IPS DF 4.7 (cell line): ENCODE results near the gene LDLR.
"Not testable (repeated sequence)": the region's sequence is repeated elsewhere in the genome, so short reads cannot be mapped to it uniquely, and the experiment has no call there.

ENCODE experiments used
- DNase-seq: peaks from one replicate; pipeline ENCODE4 v3.0.0-alpha.2; 2013; ENCODE audit warnings: low spot score; ENCODE audit errors: extremely low read depth

The LDLR gene

GRCh38 chr19:11103667-11104066 is 14.4 kb downstream of the LDLR start:
- not testable (repeated sequence) for DNase-seq

DNA sequence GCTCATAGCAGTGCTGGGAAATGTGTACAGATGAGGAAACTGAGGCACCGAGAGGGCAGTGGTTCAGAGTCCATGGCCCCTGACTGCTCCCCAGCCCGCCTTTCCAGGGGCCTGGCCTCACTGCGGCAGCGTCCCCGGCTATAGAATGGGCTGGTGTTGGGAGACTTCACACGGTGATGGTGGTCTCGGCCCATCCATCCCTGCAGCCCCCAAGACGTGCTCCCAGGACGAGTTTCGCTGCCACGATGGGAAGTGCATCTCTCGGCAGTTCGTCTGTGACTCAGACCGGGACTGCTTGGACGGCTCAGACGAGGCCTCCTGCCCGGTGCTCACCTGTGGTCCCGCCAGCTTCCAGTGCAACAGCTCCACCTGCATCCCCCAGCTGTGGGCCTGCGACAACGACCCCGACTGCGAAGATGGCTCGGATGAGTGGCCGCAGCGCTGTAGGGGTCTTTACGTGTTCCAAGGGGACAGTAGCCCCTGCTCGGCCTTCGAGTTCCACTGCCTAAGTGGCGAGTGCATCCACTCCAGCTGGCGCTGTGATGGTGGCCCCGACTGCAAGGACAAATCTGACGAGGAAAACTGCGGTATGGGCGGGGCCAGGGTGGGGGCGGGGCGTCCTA is 15.9 kb downstream of the LDLR start:
- DNase-seq, result no peak

GRCh38 chr19:11106477-11106876 is 17.2 kb downstream of the LDLR start:
- DNase-seq, result no peak

DNA sequence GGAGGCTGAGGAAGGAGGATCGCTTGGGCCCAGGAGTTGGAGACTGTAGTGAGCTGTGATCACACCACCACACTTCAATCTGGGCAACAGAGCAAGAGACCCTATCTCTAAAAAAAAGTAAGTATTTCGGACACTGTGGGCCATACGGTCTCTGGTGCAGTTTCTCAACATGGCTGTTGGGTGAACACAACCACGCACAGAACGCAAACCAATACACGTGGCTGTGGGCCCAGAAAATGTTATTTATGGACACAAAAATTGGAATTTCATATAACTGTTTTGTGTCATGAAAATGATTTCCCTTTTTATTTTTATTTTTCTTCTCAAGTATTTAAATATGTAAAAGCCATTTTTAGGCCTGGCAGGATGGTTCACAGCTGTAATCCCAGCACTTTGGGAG is 19.5 kb downstream of the LDLR start:
- no peak for DNase-seq

DNA sequence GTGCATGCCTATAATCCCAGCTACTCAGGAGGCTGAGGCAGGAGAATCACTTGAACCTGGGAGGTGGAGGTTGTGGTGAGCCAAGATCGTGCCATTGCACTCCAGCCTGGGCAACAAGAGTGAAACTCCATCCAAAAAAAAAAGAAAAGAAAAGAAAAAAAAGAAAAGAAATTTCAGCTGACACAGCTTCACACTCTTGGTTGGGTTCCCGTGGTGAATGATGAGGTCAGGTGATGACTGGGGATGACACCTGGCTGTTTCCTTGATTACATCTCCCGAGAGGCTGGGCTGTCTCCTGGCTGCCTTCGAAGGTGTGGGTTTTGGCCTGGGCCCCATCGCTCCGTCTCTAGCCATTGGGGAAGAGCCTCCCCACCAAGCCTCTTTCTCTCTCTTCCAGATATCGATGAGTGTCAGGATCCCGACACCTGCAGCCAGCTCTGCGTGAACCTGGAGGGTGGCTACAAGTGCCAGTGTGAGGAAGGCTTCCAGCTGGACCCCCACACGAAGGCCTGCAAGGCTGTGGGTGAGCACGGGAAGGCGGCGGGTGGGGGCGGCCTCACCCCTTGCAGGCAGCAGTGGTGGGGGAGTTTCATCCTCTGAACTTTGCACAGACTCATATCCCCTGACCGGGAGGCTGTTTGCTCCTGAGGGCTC is 22.0 kb downstream of the LDLR start:
- no peak for DNase-seq

GRCh38 chr19:11111771-11112144 is 22.5 kb downstream of the LDLR start:
- DNase-seq, result no peak

GRCh38 chr19:11113140-11113708 is 24.0 kb downstream of the LDLR start:
- no peak for DNase-seq

GRCh38 chr19:11115042-11115441 is 25.8 kb downstream of the LDLR start:
- no peak for DNase-seq

DNA sequence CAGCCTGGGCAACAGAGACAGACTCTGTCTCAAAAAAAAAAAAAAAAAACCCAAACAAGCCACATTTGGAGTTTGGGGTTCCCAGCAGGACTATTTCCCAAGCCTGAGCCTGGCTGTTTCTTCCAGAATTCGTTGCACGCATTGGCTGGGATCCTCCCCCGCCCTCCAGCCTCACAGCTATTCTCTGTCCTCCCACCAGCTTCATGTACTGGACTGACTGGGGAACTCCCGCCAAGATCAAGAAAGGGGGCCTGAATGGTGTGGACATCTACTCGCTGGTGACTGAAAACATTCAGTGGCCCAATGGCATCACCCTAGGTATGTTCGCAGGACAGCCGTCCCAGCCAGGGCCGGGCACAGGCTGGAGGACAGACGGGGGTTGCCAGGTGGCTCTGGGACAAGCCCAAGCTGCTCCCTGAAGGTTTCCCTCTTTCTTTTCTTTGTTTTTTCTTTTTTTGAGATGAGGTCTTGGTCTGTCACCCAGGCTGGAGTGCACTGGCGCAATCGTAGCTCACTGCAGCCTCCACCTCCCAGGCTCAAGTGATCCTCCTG is 26.7 kb downstream of the LDLR start:
- DNase-seq, result no peak

GRCh38 chr19:11116507-11116906 is 27.2 kb downstream of the LDLR start:
- no peak for DNase-seq

- not testable (repeated sequence) for DNase-seq
Observed at GRCh38 chr19:11121963-11122362, 32.7 kb downstream of the LDLR start.

- DNase-seq, result no peak
Observed at GRCh38 chr19:11123114-11123513, 33.9 kb downstream of the LDLR start.

DNA sequence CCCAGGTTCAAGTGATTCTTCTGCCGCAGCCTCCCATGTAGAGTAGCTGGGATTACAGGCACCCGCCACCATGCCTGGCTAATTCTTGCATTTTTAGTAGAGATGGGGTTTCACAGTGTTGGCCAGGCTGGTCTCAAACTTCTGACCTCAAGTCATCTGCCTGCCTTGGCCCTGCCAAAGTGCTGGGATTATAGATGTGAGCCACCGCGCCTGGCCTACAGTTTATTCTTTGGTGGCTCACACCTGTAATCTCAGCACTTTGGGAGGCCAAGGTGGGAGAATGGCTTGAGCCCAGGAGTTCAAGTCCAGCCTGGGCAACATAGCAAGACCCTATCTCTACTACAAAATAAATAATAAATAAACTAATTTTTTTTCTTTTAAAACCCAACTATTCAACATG is 34.9 kb downstream of the LDLR start:
- DNase-seq, result not testable (repeated sequence)

- no peak for DNase-seq
Observed at GRCh38 chr19:11125994-11126685, 36.9 kb downstream of the LDLR start.

GRCh38 chr19:11127905-11128304 is 38.6 kb downstream of the LDLR start:
- DNase-seq, result no peak

DNA sequence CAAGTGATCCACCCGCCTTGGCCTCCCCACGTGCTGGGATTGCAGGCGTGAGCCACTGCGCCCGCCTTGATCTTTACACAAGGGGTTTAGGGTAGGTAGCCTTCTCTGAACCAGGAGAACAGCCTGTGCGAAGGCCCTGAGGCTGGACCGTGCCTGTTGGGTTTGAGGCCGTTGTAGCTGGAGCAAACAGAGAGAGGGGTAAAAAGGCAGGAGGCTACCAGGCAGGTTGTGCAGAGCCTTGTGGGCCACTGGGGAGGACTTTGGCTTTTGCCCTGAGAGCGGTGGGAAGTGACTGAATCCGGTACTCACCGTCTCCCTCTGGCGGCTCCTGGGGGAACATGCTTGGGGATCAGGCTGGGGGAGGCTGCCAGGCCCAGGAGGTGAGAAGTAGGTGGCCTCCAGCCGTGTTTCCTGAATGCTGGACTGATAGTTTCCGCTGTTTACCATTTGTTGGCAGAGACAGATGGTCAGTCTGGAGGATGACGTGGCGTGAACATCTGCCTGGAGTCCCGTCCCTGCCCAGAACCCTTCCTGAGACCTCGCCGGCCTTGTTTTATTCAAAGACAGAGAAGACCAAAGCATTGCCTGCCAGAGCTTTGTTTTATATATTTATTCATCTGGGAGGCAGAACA is 41.7 kb downstream of the LDLR start:
- DNase-seq, result no peak

DNA sequence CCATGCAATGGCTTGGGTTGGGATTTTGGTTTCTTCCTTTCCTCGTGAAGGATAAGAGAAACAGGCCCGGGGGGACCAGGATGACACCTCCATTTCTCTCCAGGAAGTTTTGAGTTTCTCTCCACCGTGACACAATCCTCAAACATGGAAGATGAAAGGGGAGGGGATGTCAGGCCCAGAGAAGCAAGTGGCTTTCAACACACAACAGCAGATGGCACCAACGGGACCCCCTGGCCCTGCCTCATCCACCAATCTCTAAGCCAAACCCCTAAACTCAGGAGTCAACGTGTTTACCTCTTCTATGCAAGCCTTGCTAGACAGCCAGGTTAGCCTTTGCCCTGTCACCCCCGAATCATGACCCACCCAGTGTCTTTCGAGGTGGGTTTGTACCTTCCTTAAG is 42.2 kb downstream of the LDLR start:
- no peak for DNase-seq

DNA sequence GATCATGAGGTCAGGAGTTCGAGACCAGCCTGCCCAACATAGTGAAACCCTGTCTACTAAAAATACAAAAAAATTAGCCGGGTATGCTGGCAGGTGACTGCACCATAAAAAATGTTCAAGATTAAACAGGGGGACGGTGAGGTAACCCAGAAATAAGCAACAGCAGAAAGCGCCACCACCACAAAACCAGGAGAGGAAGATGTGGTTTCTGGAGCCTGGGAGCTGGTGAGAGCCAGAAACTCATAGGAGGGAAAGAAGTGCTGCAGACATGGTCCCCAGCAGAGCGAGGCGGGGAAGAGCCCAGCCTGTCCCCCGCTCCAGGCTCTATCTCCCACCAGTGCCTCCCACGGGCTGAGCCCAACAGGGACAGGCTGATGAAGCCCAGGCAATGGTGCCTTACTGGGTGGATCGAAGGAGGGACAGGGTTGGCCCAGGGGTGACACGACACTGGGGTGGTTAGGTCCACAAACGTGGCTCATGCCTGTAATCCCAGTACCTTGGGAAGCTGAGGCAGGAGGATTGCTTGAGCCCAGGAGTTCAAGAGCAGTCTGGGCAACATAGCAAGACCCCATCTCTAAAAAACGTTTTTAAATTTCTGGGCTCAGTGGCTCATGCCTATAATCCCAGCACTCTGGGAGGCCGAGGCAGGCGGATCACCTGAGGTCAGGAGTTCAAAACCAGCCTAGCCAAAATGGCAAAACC is 47.3 kb downstream of the LDLR start:
- DNase-seq, result no peak

- no peak for DNase-seq
Observed at GRCh38 chr19:11137542-11138384, 48.5 kb downstream of the LDLR start.

GRCh38 chr19:11138601-11139300 is 49.5 kb downstream of the LDLR start:
- DNase-seq, result no peak
